ENCODE data around the gene TFEC. TPM values are rescaled to one million over a fixed set of nuclear protein-coding genes. Genes with fewer than 3 reads are reported as not detected.
A peak's percentile ranks its signal among the peaks of the same experiment; 100 is the strongest.

The TFEC gene
- total and polyA plus RNA-seq, 4 donors, result 9.8 to 19.2 (median 17.1) TPM

DNA sequence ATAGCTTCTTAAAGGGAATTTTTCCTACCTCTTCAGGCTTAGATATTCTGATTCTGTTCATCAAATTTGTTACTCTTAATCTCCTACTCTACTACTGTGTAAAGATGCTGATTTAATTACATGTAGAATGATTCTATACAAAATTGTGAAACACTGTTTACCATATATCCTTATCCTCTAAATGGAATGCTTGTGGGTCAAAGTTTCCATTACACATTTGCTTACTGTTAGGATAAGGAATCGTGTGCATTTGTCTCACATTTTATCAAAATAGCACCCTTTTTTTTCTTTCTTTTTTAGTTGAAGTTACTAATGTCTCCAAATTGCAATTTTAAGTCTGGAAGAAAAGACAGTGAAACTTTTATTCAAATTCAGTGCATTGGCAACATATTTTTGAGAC is 65.3 kb downstream of the TFEC start:
- TF ChIP-seq, protein P1, sequence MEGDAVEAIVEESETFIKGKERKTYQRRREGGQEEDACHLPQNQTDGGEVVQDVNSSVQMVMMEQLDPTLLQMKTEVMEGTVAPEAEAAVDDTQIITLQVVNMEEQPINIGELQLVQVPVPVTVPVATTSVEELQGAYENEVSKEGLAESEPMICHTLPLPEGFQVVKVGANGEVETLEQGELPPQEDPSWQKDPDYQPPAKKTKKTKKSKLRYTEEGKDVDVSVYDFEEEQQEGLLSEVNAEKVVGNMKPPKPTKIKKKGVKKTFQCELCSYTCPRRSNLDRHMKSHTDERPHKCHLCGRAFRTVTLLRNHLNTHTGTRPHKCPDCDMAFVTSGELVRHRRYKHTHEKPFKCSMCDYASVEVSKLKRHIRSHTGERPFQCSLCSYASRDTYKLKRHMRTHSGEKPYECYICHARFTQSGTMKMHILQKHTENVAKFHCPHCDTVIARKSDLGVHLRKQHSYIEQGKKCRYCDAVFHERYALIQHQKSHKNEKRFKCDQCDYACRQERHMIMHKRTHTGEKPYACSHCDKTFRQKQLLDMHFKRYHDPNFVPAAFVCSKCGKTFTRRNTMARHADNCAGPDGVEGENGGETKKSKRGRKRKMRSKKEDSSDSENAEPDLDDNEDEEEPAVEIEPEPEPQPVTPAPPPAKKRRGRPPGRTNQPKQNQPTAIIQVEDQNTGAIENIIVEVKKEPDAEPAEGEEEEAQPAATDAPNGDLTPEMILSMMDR (IDR thresholded peaks at IDR 0.05; ENCODE audit: control extremely low read depth, extremely low read depth), result no peak
- DNase-seq (peak in 1 of 3 donors; percentile 11), ATAC-seq (ENCODE audit: insufficient read depth, low FRiP score) (no peak)
- H3K27me3 ChIP-seq (ENCODE audit: control insufficient read depth in 3 of 3, insufficient read depth in 3 of 3, low read length in 2 of 3), result no peaks in the 10 kb centered on the region
- no peak overlapping the region for H3K27ac ChIP-seq (ENCODE audit: low read depth in 1 of 2, low read length in 1 of 2)
- peaks cover 0 to 2% (median 0%) of the 10 kb centered on the region in 4 donors for H3K9me3 ChIP-seq (ENCODE audit: control insufficient read depth in 4 of 4, insufficient read depth in 3 of 4, low read length in 3 of 4)
- no peaks in the 10 kb centered on the region for H3K4me1 ChIP-seq (ENCODE audit: control insufficient read depth in 5 of 5, insufficient read depth in 5 of 5, low read length in 5 of 5)
- H3K9ac ChIP-seq (ENCODE audit: insufficient read depth in 1 of 2, low read length in 2 of 2), result no peak overlapping the region
- no peak overlapping the region for H3K4me3 ChIP-seq
- no peaks in the 10 kb centered on the region for H3K36me3 ChIP-seq (ENCODE audit: control insufficient read depth in 4 of 4, insufficient read depth in 4 of 4, low read length in 4 of 4)
- WGBS, 2 donors, result 56 to 92% methylated on average over 1 of the region's 1 CpG

GRCh38 chr7:115964799-115965198 is 65.8 kb downstream of the TFEC start:
- DNase-seq, result no peak
- Histone ChIP-seq H3K9ac (ENCODE audit: insufficient read depth in 1 of 2, low read length in 2 of 2) (no peak overlapping the region), H3K4me3 (no peak overlapping the region), H3K9me3 (ENCODE audit: control insufficient read depth in 4 of 4, insufficient read depth in 3 of 4, low read length in 3 of 4) (peaks cover 0 to 2% (median 0%) of the 10 kb centered on the region in 4 donors), H3K36me3 (ENCODE audit: control insufficient read depth in 4 of 4, insufficient read depth in 4 of 4, low read length in 4 of 4) (no peaks in the 10 kb centered on the region), H3K4me1 (ENCODE audit: control insufficient read depth in 5 of 5, insufficient read depth in 5 of 5, low read length in 5 of 5) (no peaks in the 10 kb centered on the region), H3K27me3 (ENCODE audit: control insufficient read depth in 3 of 3, insufficient read depth in 3 of 3, low read length in 2 of 3) (no peaks in the 10 kb centered on the region), H3K27ac (ENCODE audit: low read depth in 1 of 2, low read length in 1 of 2) (no peak overlapping the region)
- TF ChIP-seq, protein P1 (IDR thresholded peaks at IDR 0.05; ENCODE audit: control extremely low read depth, extremely low read depth), result no peak
- no peak for ATAC-seq (ENCODE audit: insufficient read depth, low FRiP score)
- WGBS, 2 donors, result 65 to 82% methylated on average over 1 of the region's 1 CpG

DNA sequence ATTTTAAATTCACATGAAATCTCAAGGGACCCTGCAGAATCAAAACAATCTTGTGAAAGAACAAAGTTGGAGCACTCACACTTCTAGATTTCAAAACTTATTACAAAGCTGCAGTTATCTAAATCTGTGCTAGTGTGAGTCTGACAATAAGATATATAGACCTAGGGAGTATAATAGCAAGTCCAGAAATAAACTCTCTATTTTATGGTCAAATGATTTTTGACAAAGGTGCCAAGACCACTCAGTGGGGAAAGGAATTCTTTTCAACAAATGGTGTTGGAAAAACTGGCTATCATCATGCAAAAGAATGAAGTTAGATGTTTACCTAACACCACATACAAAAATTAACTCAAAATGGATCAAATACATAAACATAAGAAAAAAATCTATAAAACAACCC is 68.2 kb downstream of the TFEC start:
- TF ChIP-seq, protein P1 (IDR thresholded peaks at IDR 0.05; ENCODE audit: control extremely low read depth, extremely low read depth), result no peak
- Histone ChIP-seq H3K4me1 (ENCODE audit: control insufficient read depth in 5 of 5, insufficient read depth in 5 of 5, low read length in 5 of 5) (no peaks in the 10 kb centered on the region), H3K9me3 (ENCODE audit: control insufficient read depth in 4 of 4, insufficient read depth in 3 of 4, low read length in 3 of 4) (peaks cover 0 to 2% (median 0%) of the 10 kb centered on the region in 4 donors), H3K36me3 (ENCODE audit: control insufficient read depth in 4 of 4, insufficient read depth in 4 of 4, low read length in 4 of 4) (no peaks in the 10 kb centered on the region), H3K27ac (ENCODE audit: low read depth in 1 of 2, low read length in 1 of 2) (no peak overlapping the region), H3K4me3 (no peak overlapping the region), H3K9ac (ENCODE audit: insufficient read depth in 1 of 2, low read length in 2 of 2) (no peak overlapping the region), H3K27me3 (ENCODE audit: control insufficient read depth in 3 of 3, insufficient read depth in 3 of 3, low read length in 2 of 3) (no peaks in the 10 kb centered on the region)
- DNase-seq (no peak), ATAC-seq (ENCODE audit: insufficient read depth, low FRiP score) (no peak)

DNA sequence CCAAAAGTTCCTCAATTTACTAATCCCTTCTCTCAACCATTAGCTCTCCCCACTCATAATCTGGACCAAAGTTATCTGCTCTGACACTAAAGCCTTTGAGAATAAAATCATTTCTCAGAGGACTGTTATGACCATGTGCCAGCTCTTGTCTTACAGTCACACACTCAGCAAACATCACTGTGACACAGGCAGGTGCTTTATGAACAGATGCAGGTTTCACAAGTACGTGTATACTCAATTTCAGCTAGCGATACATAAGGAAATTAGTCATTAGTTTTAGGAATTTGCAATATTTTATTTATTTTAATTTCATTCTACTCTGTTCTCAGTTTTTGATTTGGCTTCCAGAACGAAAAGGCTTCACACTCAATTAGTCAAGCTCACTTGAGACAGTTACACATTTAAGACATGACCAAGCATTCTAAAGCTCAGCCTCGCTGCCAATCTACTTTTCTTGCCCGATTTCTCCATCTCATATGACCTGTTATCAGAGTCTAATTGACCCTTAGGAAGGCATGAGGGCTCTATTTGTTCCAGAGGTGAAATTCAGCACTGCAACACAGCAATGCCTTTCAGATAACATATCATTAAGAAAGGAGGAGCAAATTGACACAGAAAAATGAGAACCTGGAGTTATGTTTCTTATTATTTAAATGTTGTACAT is 76.8 kb downstream of the TFEC start:
- 45 to 72% methylated on average over 5 of the region's 5 CpGs for WGBS, 2 donors
- TF ChIP-seq, protein P1 (IDR thresholded peaks at IDR 0.05; ENCODE audit: control extremely low read depth, extremely low read depth), result no peak
- Histone ChIP-seq H3K27ac (ENCODE audit: low read depth in 1 of 2, low read length in 1 of 2) (no peak overlapping the region), H3K4me3 (no peak overlapping the region), H3K9me3 (ENCODE audit: control insufficient read depth in 4 of 4, insufficient read depth in 3 of 4, low read length in 3 of 4) (no peaks in the 10 kb centered on the region), H3K36me3 (ENCODE audit: control insufficient read depth in 4 of 4, insufficient read depth in 4 of 4, low read length in 4 of 4) (no peaks in the 10 kb centered on the region), H3K27me3 (ENCODE audit: control insufficient read depth in 3 of 3, insufficient read depth in 3 of 3, low read length in 2 of 3) (no peaks in the 10 kb centered on the region), H3K9ac (ENCODE audit: insufficient read depth in 1 of 2, low read length in 2 of 2) (no peak overlapping the region), H3K4me1 (ENCODE audit: control insufficient read depth in 5 of 5, insufficient read depth in 5 of 5, low read length in 5 of 5) (no peaks in the 10 kb centered on the region)
- DNase-seq (peak in 1 of 3 donors; percentile 3), ATAC-seq (ENCODE audit: insufficient read depth, low FRiP score) (no peak)

Data from lung (tissue), 12 donors.